Mammary epithelial cell (primary cell): ENCODE data around the gene TOB1.

ENCODE experiments used
- CTCF ChIP-seq, 2 donors: IDR thresholded peaks in 1 of 2; conservative IDR thresholded peaks in 1 of 2; 2 replicates each; pipeline ENCODE4 v1.5.1; 2011 to 2012; ENCODE audit warnings: inconsistent platforms in 2 of 2, low read length in 2 of 2, mild to moderate bottlenecking in 2 of 2, control low read depth in 1 of 2, low read depth in 1 of 2; ENCODE audit not compliant: insufficient read depth in 1 of 2; ENCODE audit errors: extremely low read depth in 1 of 2
- EZH2 ChIP-seq: IDR thresholded peaks from 2 replicates; pipeline ENCODE4 v1.6.1; 2012; ENCODE audit warnings: low read length, inconsistent platforms, borderline replicate concordance

- TF ChIP-seq CTCF (conservative IDR thresholded peaks at IDR 0.05 in 1 of 2, IDR thresholded peaks at IDR 0.05 in 1 of 2; ENCODE audit: extremely low read depth in 1 of 2, insufficient read depth in 1 of 2, low read depth in 1 of 2, low read length in 2 of 2) (no peak), EZH2 (no peak)
Measured at GRCh38 chr17:50905460-50905803, 39.3 kb upstream of the TOB1 start.
